ENCODE results near the gene HAO1.

The HAO1 gene

GRCh38 chr20:7926323-7926722 is 13.9 kb downstream of the HAO1 start:
- no peak for DNase-seq

DNA sequence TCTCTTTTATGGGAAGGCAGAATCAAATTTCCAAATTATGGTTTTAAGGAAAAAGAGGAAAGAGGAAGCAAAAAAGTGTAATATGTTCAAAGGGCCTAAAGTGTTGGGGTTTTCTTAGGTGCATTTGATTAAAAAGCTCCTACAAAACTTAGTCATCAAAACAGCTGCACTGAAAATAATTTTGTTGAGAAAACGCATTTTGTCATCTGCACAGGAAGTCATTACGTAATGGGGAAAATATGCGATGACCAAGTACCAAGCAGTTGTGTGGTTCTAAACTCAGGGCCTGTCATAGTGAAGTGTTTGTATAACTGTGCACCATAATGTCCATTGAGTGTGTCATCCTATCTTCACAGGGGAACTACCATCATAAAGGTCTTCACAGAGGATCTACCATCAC is 15.6 kb downstream of the HAO1 start:
- DNase-seq = peak; percentile 2

GRCh38 chr20:7916648-7917047 is 23.6 kb downstream of the HAO1 start:
- DNase-seq = no peak

GRCh38 chr20:7912551-7912950 is 27.7 kb downstream of the HAO1 start:
- no peak for DNase-seq

- DNase-seq = no peak
Measured at GRCh38 chr20:7911586-7912330, 28.5 kb downstream of the HAO1 start.

- DNase-seq = no peak
Measured at GRCh38 chr20:7908905-7909304, 31.4 kb downstream of the HAO1 start.

- no peak for DNase-seq
Measured at GRCh38 chr20:7903429-7903828, 36.8 kb downstream of the HAO1 start.

DNA sequence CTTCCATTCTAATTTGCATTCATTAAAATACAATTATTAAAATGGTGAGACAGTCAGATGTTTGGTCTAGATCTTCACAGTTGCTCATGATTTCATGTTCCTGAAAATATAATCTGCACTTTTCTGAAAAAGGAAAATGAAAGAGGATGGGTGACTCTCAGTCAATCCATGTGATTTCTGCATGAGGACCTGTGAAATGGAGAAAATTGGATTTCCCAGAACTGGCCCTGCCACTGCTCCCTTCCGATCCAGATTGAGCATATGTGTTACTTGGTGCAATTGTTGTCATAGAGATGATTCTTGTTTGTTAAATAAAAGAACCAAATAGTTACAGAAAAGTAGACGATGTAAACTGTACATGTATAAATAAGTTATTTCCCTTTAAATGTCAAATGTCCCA is 37.4 kb downstream of the HAO1 start:
- no peak for DNase-seq

DNA sequence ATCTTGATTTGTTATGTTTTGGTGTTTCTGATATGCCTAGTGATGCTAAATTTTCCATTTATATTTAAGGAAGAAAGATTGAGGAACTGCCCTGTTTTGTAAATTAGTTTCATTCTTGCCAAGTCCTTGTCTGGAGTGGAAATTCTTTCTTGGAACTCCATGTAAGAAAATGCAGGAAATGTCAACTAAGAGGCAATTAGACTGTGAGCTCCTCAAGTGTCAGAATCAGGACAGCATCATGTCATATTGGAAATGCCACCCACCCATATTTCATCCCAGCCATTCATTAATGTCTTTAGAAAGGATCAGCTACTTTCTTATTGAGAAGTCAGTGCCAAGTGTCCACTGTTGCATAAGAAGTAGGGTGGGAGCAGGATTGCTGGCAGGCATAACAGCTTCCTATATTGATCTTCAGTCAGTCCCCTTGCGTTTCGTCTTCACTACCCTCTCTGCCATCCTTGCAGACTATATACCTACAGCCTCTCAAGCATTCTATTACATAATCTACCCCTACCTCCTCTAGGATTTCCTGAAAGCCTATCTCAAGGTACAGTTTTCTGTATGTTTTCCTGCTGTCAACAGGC is 42.4 kb downstream of the HAO1 start:
- no peak for DNase-seq

DNA sequence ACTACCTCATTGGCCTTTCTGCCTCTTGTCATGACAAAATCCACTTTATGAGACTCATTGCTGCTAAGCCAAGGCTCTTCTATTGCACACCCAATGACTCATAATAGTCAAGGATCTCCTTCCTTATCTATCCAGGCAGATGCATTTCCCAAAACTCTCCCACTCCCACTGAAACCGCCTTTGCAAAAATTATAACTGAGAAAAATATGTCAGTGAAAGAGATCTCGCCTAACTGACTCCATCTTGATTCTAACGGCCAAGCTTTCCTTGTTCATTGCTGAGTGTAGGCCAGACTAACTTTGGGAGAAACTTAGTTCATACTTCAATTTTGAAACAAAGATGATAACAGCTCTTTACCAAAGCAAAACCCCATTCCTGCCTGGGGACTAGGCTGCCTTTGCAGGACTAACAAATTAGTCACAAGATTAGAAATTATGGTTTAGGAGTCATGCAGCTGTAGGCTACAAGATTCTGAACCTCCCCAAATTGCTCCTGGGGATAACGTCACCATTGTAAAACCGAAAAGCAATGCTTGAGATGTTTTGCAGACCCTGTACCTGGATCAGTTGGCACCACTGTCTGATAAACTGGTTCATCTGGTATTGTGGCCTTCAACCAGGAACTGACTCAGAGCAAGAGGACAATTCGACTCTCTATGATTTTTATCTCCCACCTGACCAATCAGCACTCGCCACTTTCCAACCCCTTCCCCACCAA is 47.1 kb downstream of the HAO1 start:
- DNase-seq = no peak

DNA sequence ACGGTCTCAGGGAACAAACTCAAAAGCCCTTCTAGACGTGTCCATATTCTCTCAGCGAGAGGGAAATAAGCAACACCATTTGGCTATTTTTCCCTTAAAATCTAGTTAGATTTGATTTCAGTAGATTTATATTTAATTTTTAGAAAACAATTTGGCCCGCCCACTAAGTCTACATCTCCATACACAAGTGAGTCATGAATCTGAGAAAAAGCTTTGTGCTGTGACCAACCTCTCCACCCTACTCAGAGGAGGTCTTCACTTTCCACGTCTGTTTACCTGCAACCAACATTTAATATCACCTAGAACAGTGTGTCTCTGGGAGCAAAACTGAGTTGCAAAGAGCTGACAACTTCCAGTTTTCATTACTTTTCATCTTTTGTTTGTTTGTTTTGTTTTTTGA is 48.6 kb downstream of the HAO1 start:
- no peak for DNase-seq

DNA sequence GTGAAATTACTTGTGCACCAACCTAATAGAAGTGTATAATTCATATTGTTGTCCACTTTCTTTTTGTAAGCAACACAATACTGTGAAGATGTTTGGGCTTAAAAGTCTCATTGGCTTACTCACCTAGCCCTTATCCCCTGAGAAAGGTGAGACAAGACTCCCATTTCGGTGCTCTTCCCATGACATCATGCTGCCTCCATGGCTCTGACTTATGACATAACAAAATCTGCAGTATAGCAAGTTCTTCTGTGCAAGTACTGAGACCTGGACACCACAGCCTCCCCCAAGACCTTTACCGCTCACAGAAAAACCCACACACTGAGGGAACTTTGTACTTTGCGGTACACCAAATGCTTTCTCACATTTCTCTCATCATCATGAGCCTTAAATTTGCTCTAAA is 50.5 kb downstream of the HAO1 start:
- no peak for DNase-seq

- no peak for DNase-seq
Measured at GRCh38 chr20:7883741-7884140, 56.5 kb downstream of the HAO1 start.

GRCh38 chr20:7883309-7883708 is 56.9 kb downstream of the HAO1 start:
- DNase-seq = no peak

GRCh38 chr20:7882076-7882475 is 58.2 kb downstream of the HAO1 start:
- DNase-seq = no peak

GRCh38 chr20:7881551-7881950 is 58.7 kb downstream of the HAO1 start:
- no peak for DNase-seq

DNA sequence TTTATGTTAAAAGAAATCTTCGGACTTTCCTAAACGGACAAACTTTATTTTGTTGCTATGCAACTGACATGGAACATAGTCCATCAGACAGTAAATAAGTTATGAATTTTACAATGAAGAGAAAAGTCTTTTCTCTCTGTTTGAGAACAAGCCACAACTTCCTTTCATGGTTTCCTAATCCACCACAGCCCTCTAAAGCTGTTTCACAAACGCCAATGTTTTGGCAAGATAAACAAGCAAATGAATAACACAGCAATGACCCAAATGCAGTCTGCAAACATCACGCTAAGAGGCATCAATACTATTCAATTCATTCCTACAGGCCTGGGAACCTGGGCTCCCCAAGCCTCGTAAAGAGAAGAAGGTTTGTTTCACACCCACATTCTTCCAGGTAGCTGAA is 60.4 kb downstream of the HAO1 start:
- DNase-seq = no peak

DNA sequence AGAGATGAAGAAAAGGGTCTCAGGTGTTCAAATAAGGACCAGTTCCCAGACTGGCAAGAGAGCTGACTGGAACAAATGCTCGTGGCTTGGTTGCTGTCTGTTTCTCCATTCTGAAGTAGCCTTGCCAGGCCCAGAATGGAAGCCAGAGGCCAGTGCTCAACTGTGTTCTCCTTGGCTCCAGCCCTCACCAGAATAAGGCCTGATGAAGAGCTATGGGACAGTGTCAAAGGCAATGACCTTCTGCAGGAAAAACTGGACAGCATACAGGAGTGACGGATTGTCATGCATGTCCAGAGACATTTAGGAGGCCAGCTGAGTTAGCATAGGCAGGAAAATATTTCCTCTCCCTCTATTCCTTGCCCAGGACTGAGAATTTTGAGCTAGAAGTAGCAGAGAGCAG is 72.2 kb downstream of the HAO1 start:
- DNase-seq = no peak

DNA sequence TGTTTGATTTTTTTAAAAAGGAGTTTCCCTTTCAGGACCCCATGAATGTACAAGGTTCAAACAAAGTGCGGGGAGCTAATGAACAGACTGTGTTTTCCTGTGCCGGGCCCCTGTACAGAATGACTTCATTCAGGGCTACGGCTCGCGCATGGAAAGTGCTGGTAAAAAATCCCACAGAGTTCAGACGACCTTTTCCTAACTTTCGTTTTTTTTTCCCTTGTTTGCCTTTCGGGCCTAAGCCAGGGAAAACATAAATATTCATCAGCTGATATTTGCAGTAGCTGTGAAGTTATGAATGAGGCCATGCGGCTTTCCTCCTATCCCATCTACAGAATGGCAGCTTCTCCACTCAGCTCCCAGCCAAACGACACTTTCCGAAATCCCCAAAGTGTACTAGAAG is 74.0 kb downstream of the HAO1 start:
- DNase-seq = no peak

DNA sequence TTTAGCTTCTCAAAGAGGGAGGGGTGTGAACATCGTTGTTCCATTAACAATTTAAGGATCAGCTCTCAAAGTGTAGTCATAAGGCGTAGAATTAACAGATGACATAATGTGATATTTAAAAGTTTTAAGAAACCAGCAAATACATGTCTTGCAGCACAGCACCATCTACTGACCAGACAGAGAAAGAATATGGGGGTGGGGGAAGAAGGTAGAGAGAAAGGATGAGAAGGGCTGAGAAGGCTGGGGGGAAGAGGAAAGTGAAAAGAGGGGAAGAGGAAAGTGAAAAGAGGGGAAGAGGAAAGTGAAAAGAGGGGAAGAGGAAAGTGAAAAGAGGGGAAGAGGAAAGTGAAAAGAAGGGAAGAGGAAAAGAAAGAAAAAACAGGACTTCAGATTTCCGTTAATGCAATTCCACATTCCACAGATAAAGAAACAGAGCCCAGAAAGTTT is 80.9 kb downstream of the HAO1 start:
- DNase-seq = peak; percentile 15

- DNase-seq = no peak
Measured at GRCh38 chr20:7858734-7859250, 81.5 kb downstream of the HAO1 start.

GRCh38 chr20:7856756-7857155 is 83.5 kb downstream of the HAO1 start:
- no peak for DNase-seq

DNA sequence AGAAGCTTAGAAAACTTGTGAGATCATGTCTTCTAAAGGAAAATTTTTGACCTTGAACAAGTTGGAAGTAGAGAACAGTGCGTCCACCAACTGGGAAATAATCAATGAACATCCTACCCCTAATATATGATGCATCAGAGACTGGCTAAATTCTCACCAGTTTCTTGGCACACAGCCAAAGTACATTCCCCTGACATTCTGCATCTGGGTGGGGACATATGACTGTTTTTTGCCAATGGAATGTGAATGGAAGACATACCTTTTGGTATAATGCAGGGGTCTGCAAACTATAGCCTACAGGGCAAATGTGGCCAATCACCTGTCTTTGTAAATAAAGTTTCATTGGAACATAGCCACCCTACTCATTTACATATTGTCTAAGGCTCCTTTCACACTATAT is 84.7 kb downstream of the HAO1 start:
- DNase-seq = no peak

DNA sequence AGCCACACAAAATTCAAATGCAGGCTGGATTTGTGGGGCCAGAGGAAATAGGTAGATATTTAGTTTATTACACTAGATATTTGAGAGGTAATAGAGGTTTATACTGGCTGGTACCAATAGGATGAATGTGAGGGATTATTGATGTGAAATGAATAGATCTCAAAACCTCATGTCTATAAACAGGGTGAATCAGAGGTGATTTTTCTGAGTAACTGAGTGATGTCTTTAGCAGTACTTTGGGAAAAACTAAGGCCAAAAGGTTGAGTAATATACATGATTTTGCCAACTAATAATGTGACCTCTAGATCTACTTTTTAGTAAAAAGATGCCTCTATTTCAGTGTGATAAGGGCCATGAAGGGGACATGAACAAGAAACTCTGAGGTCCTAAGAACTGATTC is 86.8 kb downstream of the HAO1 start:
- no peak for DNase-seq

Measured in activated CD4-positive, alpha-beta T cell treated with anti-CD3 and anti-CD28 coated beads, Interleukin-2, amount 50 U/mL, for 16 hours (primary cell).